ENCODE measurements around the gene MOSMO.
"Not testable (repeated sequence)": the region's sequence is repeated elsewhere in the genome, so short reads cannot be mapped to it uniquely, and the experiment has no call there.

MOSMO gene

DNA sequence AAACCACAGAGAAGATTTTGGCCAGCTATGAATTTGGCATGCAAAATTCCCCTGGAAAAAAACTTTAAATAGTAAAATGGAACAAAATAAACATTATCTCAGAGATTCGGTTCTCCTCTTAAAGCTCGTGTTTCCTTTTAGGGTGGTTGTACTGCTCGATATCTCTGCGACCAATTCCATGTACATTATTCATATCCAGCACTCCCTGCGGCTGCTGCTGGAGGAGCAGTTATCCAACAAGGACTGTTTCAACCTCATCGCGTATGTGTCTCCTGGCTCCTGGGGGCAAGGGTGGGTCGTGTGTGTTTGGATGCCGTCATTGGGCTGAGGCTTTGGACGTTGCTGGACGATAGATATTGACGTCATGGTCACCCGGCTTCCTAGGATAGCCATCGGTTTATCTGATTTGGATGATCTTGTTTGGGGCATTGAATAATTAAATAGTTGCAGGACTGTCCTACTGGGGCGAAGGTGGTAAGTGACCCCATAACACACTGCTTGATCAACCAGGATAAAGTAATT is 118.2 kb downstream of the MOSMO start:
- Histone ChIP-seq H3K4me1 (ENCODE audit: insufficient read depth, low read length) (no peaks in the 10 kb centered on the region), H3K36me3 (ENCODE audit: insufficient read depth, low read depth, low read length) (no peaks in the 10 kb centered on the region), H3K9ac (ENCODE audit: low read depth, low read length) (no peak overlapping the region), H3K4me3 (ENCODE audit: low read length) (no peak overlapping the region), H3K27ac (ENCODE audit: low read length) (no peak overlapping the region), H3K9me3 (ENCODE audit: insufficient read depth, low read depth, low read length) (no peaks in the 10 kb centered on the region), H3K27me3 (ENCODE audit: insufficient read depth, low read length) (no peaks in the 10 kb centered on the region)

- not testable (repeated sequence) for H3K4me1 ChIP-seq (ENCODE audit: insufficient read depth, low read length); H3K27ac ChIP-seq (ENCODE audit: low read length); H3K9ac ChIP-seq (ENCODE audit: low read depth, low read length); H3K4me3 ChIP-seq (ENCODE audit: low read length); H3K36me3 ChIP-seq (ENCODE audit: insufficient read depth, low read depth, low read length); H3K27me3 ChIP-seq (ENCODE audit: insufficient read depth, low read length); H3K9me3 ChIP-seq (ENCODE audit: insufficient read depth, low read depth, low read length)
These were observed 120.6 kb downstream of the MOSMO start for GRCh38 chr16:22128537-22128936.

GRCh38 chr16:22130528-22130927 is 122.6 kb downstream of the MOSMO start:
- Histone ChIP-seq H3K27me3 (ENCODE audit: insufficient read depth, low read length) (no peaks in the 10 kb centered on the region), H3K9ac (ENCODE audit: low read depth, low read length) (no peak overlapping the region), H3K27ac (ENCODE audit: low read length) (no peak overlapping the region), H3K4me1 (ENCODE audit: insufficient read depth, low read length) (no peaks in the 10 kb centered on the region), H3K36me3 (ENCODE audit: insufficient read depth, low read depth, low read length) (no peaks in the 10 kb centered on the region), H3K9me3 (ENCODE audit: insufficient read depth, low read depth, low read length) (no peaks in the 10 kb centered on the region), H3K4me3 (ENCODE audit: low read length) (no peak overlapping the region)

GRCh38 chr16:22132801-22133200 is 124.9 kb downstream of the MOSMO start:
- H3K9ac ChIP-seq (ENCODE audit: low read depth, low read length), result no peak overlapping the region

More at GRCh38 chr16:22132801-22133200, 124.9 kb downstream of the MOSMO start:
- Histone ChIP-seq H3K4me1 (ENCODE audit: insufficient read depth, low read length) (no peaks in the 10 kb centered on the region), H3K27me3 (ENCODE audit: insufficient read depth, low read length) (no peaks in the 10 kb centered on the region), H3K4me3 (ENCODE audit: low read length) (no peak overlapping the region), H3K9me3 (ENCODE audit: insufficient read depth, low read depth, low read length) (no peaks in the 10 kb centered on the region), H3K36me3 (ENCODE audit: insufficient read depth, low read depth, low read length) (no peaks in the 10 kb centered on the region), H3K27ac (ENCODE audit: low read length) (no peak overlapping the region)

Data from iPS-20b (cell line).